Neural cell (in vitro differentiated cells): Measurements from ENCODE around the gene TFR2.
A peak's percentile ranks its signal among the peaks of the same experiment; 100 is the strongest.

ENCODE experiments used
- CTCF ChIP-seq: fragments of 450-650 bp; IDR thresholded peaks from 2 replicates; pipeline ENCODE4 v1.5.1; 2014; ENCODE audit warnings: antibody characterized with exemption, mild to moderate bottlenecking, moderate library complexity; ENCODE audit not compliant: poor library complexity, severe bottlenecking
- EZH2 ChIP-seq: fragments of 200-600, 300-800 bp; shearing (Covaris generic), sonication (generic); IDR thresholded peaks from 2 replicates; pipeline ENCODE4 v1.6.1; 2014; ENCODE audit warnings: antibody characterized with exemption, low read length, borderline replicate concordance, mild to moderate bottlenecking; ENCODE audit not compliant: insufficient read depth, poor library complexity, severe bottlenecking
- POLR2AphosphoS5 ChIP-seq: IDR thresholded peaks from 2 replicates; pipeline ENCODE4 v1.6.1; 2012
- RAD21 ChIP-seq: fragments of 450-650 bp; conservative IDR thresholded peaks from 2 replicates; pipeline ENCODE4 v1.6.1; 2014; ENCODE audit warnings: antibody characterized with exemption, mild to moderate bottlenecking, moderate library complexity
- REST ChIP-seq: IDR thresholded peaks from 2 replicates; pipeline ENCODE4 v1.6.1; 2012; ENCODE audit warnings: borderline replicate concordance
- TAF1 ChIP-seq: IDR thresholded peaks from 2 replicates; pipeline ENCODE4 v1.6.1; 2012; ENCODE audit warnings: low read depth

- TF ChIP-seq CTCF, result peak; percentile 47
- no peak for TF ChIP-seq REST
- no peak for TF ChIP-seq EZH2
- TF ChIP-seq RAD21, result no peak
- no peak for TF ChIP-seq POLR2AphosphoS5
- TF ChIP-seq TAF1, result no peak
Observed at GRCh38 chr7:100604028-100604975, 37.0 kb downstream of the TFR2 start.
